Psoas muscle (tissue), 8 donors: Measurements from ENCODE around the gene SYDE2. TPM values are rescaled to one million over a fixed set of nuclear protein-coding genes. Genes with fewer than 3 reads are reported as not detected.

Source experiments
- ATAC-seq, 4 donors: fragments of 200-7000 bp; cut with Tn5 transposase; one replicate each; pipeline ENCODE4 v1.9.1; 2020; ENCODE audit warnings: moderate library complexity in 3 of 4, mild to moderate bottlenecking in 2 of 4
- DNase-seq, 2 donors: peaks; one replicate each; pipeline ENCODE4 v3.0.0-alpha.2; 2020
- H3K27ac ChIP-seq: fragments of 200-600 bp; one replicate; pipeline ENCODE4 v1.8.0; 2022
- H3K27me3 ChIP-seq, 3 donors: fragments of 200-600 bp in 1 of 3; one replicate each; pipeline versions ENCODE4 v1.6.1 to v1.8.0; 2013 to 2022; ENCODE audit warnings: low read length in 2 of 3, mild to moderate bottlenecking in 2 of 3, moderate library complexity in 1 of 3; ENCODE audit not compliant: insufficient read depth in 3 of 3
- H3K36me3 ChIP-seq, 2 donors: fragments of 200-600 bp in 1 of 2; one replicate each; pipeline versions ENCODE4 v1.6.1 to v1.8.0; 2013 to 2022; ENCODE audit warnings: low read depth in 1 of 2, mild to moderate bottlenecking in 1 of 2, moderate library complexity in 1 of 2; ENCODE audit not compliant: insufficient read depth in 1 of 2
- H3K4me1 ChIP-seq: fragments of 200-600 bp; one replicate; pipeline ENCODE4 v1.8.0; 2022
- H3K4me3 ChIP-seq: fragments of 200-600 bp; one replicate; pipeline ENCODE4 v1.8.0; 2022; ENCODE audit warnings: mild to moderate bottlenecking
- H3K9me3 ChIP-seq: fragments of 200-600 bp; one replicate; pipeline ENCODE4 v1.8.0; 2022
- CTCF ChIP-seq: fragments of 200-600 bp; IDR thresholded peaks from one replicate; pipeline ENCODE4 v1.8.0; 2022; ENCODE audit warnings: antibody characterized with exemption
- WGBS, 3 donors: extraction: QIAGEN DNeasy Blood & Tissue Kit; methylation state at CpG; one replicate each; pipeline versions ENCODE4 v1.1.6 to v1.1.7; 2013; 5-methylcytosine and 5-hydroxymethylcytosine counted together
- intact Hi-C, 2 donors: fragments of 100-400 bp; cut with DNase I; formaldehyde crosslinking; loops; one replicate each; pipeline versions ENCODE4 v1.11.0 to v1.14.2; 2022
- polyA plus RNA-seq, 3 donors: library from polyadenylated mRNA; stranded (reverse); fragments of 200-250 nt; gene quantifications; one replicate each; pipeline ENCODE4 v1.2.3, GENCODE V29; 2013
- total RNA-seq, 4 donors: library from RNA; stranded (reverse); fragmentation: NEBNext Ultra II Directional in 2 of 4; extraction: Animal tissue kit (Norgen Biotek cat#: 25700) in 2 of 4; gene quantifications; one replicate each; pipeline versions ENCODE4 v1.2.1 to v1.2.4, GENCODE V29; 2021 to 2023
- donor health status: healthy with polysubstance abuse.
- donor health status: DM: no; HTN: no; CAD: no; lungs with moderate emphysema.
- donor health status: Bipolar disorder and iron deficiency.
- donor health status: healthy.
- donor health status: DM: yes; HTN: yes; CAD: no.
- donor health status: DM: no; HTN: no; CAD: no.
- donor health status: DM: no; HTN: no; CAD: no.
- donor health status: DM: yes; HTN: yes; CAD: no.

SYDE2 gene
- total and polyA plus RNA-seq, 7 donors = 0.30 to 5.9 (median 3.9) TPM

- Histone ChIP-seq H3K4me1 (peaks cover 11% of the 10 kb centered on the region), H3K27ac (no peak overlapping the region), H3K27me3 (no peaks in the 10 kb centered on the region), H3K4me3 (no peak overlapping the region), H3K36me3 (no peaks in the 10 kb centered on the region), H3K9me3 (no peaks in the 10 kb centered on the region)
- no peak for DNase-seq
- TF ChIP-seq CTCF = no peak
- intact Hi-C loops = no loop called here
- 29 to 33% (median 29%) methylated on average over 4 of the region's 4 CpGs for WGBS, 3 donors
- ATAC-seq = no peak
These were observed 47.5 kb downstream of the SYDE2 start for GRCh38 chr1:85153149-85153891.

GRCh38 chr1:85151446-85151845 is 49.4 kb downstream of the SYDE2 start:
- peaks cover 11% of the 10 kb centered on the region for H3K4me1 ChIP-seq
- DNase-seq (no peak), ATAC-seq (no peak)
- H3K27me3 ChIP-seq = no peaks in the 10 kb centered on the region
- no peak overlapping the region for H3K27ac ChIP-seq
- intact Hi-C loops = no loop called here
- H3K4me3 ChIP-seq = no peak overlapping the region
- no peaks in the 10 kb centered on the region for H3K36me3 ChIP-seq
- WGBS, 3 donors = 26 to 40% (median 28%) methylated on average over 4 of the region's 4 CpGs
- no peaks in the 10 kb centered on the region for H3K9me3 ChIP-seq
- no peak for TF ChIP-seq CTCF

GRCh38 chr1:85149805-85150204 is 51.0 kb downstream of the SYDE2 start:
- Histone ChIP-seq H3K4me1 (peaks cover 11% of the 10 kb centered on the region), H3K9me3 (no peaks in the 10 kb centered on the region), H3K36me3 (no peaks in the 10 kb centered on the region), H3K27me3 (no peaks in the 10 kb centered on the region), H3K4me3 (no peak overlapping the region), H3K27ac (no peak overlapping the region)
- TF ChIP-seq CTCF = no peak
- DNase-seq (no peak), ATAC-seq (peak; percentile 51 to 82 (median 58))
- intact Hi-C loops = no loop called here
- WGBS, 3 donors = 27 to 40% (median 30%) methylated on average over 2 of the region's 2 CpGs

GRCh38 chr1:85148524-85149250 is 52.1 kb downstream of the SYDE2 start:
- Histone ChIP-seq H3K4me1 (peaks cover 11% of the 10 kb centered on the region), H3K27me3 (no peaks in the 10 kb centered on the region), H3K36me3 (no peaks in the 10 kb centered on the region), H3K4me3 (no peak overlapping the region), H3K9me3 (no peaks in the 10 kb centered on the region), H3K27ac (no peak overlapping the region)
- no peak for TF ChIP-seq CTCF
- intact Hi-C loops = no loop called here
- DNase-seq (no peak), ATAC-seq (peak; percentile 51 to 88 (median 72))
